GM21576 (cell line): ENCODE results near the gene C2orf42.
"Not testable (repeated sequence)": the region's sequence is repeated elsewhere in the genome, so short reads cannot be mapped to it uniquely, and the experiment has no call there.

Experiments
- ATAC-seq: cut with Tn5 transposase; IDR thresholded peaks from one replicate; pipeline ENCODE4 v1.9.1; 2021; ENCODE audit warnings: mild to moderate bottlenecking, moderate library complexity; ENCODE audit not compliant: unreplicated experiment

C2orf42 gene

GRCh38 chr2:70181363-70181956 lies 9.4 kb downstream of the C2orf42 start:
- ATAC-seq = peak; percentile 82

GRCh38 chr2:70173520-70173919 lies 17.3 kb downstream of the C2orf42 start:
- ATAC-seq = no peak

GRCh38 chr2:70169654-70170245 lies 21.1 kb downstream of the C2orf42 start:
- ATAC-seq = not testable (repeated sequence)

- peak; percentile 87 for ATAC-seq
Observed at GRCh38 chr2:70161069-70161534, 29.7 kb downstream of the C2orf42 start.

- no peak for ATAC-seq
Observed at GRCh38 chr2:70160545-70160944, 30.3 kb downstream of the C2orf42 start.

- not testable (repeated sequence) for ATAC-seq
Observed at GRCh38 chr2:70149130-70149686, 41.6 kb downstream of the C2orf42 start.

GRCh38 chr2:70148211-70148760 lies 42.5 kb downstream of the C2orf42 start:
- ATAC-seq = not testable (repeated sequence)

GRCh38 chr2:70145851-70146739 lies 44.7 kb downstream of the C2orf42 start:
- no peak for ATAC-seq

GRCh38 chr2:70145144-70145490 lies 45.7 kb downstream of the C2orf42 start:
- ATAC-seq = no peak

GRCh38 chr2:70144443-70145143 lies 46.2 kb downstream of the C2orf42 start:
- no peak for ATAC-seq

- no peak for ATAC-seq
Observed at GRCh38 chr2:70143314-70144150, 47.3 kb downstream of the C2orf42 start.

- peak; percentile 64 for ATAC-seq
Observed at GRCh38 chr2:70142590-70143313, 48.1 kb downstream of the C2orf42 start.

GRCh38 chr2:70141902-70142589 lies 48.8 kb downstream of the C2orf42 start:
- ATAC-seq = peak; percentile 39

- peak; percentile 31 for ATAC-seq
Observed at GRCh38 chr2:70141212-70141901, 49.5 kb downstream of the C2orf42 start.

GRCh38 chr2:70140791-70141211 lies 50.0 kb downstream of the C2orf42 start:
- ATAC-seq = no peak

GRCh38 chr2:70134323-70134983 lies 56.4 kb downstream of the C2orf42 start:
- ATAC-seq = not testable (repeated sequence)
